ENCODE results near the gene NCKAP5. TPM values are rescaled to one million over a fixed set of nuclear protein-coding genes. Genes with fewer than 3 reads are reported as not detected.

Gene NCKAP5
- total RNA-seq, 2 experiments from 2014 or later, result not detected

DNA sequence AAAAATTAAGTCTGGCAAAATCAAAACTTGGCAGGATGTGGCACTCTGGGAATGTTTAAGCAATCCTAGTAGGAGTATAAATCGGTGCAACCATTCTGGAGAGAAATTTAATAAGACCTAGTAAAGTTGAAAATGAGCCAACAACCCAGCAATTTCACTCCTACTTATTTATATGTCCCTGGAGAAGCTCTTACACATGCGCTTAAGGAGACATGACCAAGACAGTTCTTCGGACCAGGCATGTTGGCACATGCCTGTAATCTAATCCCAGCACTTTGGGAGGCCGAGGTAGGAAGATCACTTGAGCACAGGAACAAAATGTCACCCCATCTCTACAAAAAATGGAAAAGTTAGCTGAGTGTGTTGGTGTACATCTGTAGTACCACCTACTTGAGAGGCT is 523.7 kb downstream of the NCKAP5 start:
- H3K27me3 Mint-ChIP-seq, result no peaks in the 10 kb centered on the region
- H3K9me3 Mint-ChIP-seq, result no peaks in the 10 kb centered on the region
- H3K4me1 Mint-ChIP-seq (ENCODE audit: low read depth), result no peaks in the 10 kb centered on the region
- TF ChIP-seq CTCF (IDR thresholded peaks at IDR 0.05), result no peak
- ChIA-PET CTCF (no interaction called here), POLR2A (interaction anchor here (0.6 kb wide), 1 partner anchor 517 kb away, joined by 3 read pairs; no protein-coding TSS in a partner anchor)
- no peaks in the 10 kb centered on the region for H3K36me3 Mint-ChIP-seq (ENCODE audit: low read depth)
- H3K4me3 Mint-ChIP-seq, result no peak overlapping the region
- intact Hi-C loops (cut with micrococcal nuclease), result no loop called here
- no peak for DNase-seq
- H3K27ac Mint-ChIP-seq, result no peak overlapping the region
- no peak for ATAC-seq

GRCh38 chr2:133040170-133040569 is 528.1 kb downstream of the NCKAP5 start:
- no peaks in the 10 kb centered on the region for H3K36me3 Mint-ChIP-seq (ENCODE audit: low read depth)
- TF ChIP-seq CTCF (IDR thresholded peaks at IDR 0.05), result no peak
- intact Hi-C loops (cut with micrococcal nuclease), result no loop called here
- DNase-seq (no peak), ATAC-seq (no peak)
- ChIA-PET POLR2A (no interaction called here), CTCF (no interaction called here)
- H3K4me1 Mint-ChIP-seq (ENCODE audit: low read depth), result no peaks in the 10 kb centered on the region
- peaks cover 12% of the 10 kb centered on the region for H3K9me3 Mint-ChIP-seq
- H3K27ac Mint-ChIP-seq, result no peak overlapping the region
- no peaks in the 10 kb centered on the region for H3K27me3 Mint-ChIP-seq
- H3K4me3 Mint-ChIP-seq, result no peak overlapping the region

GRCh38 chr2:133039531-133039930 is 528.7 kb downstream of the NCKAP5 start:
- H3K27me3 Mint-ChIP-seq, result no peaks in the 10 kb centered on the region
- peaks cover 12% of the 10 kb centered on the region for H3K9me3 Mint-ChIP-seq
- no peaks in the 10 kb centered on the region for H3K4me1 Mint-ChIP-seq (ENCODE audit: low read depth)
- no peak for TF ChIP-seq CTCF (IDR thresholded peaks at IDR 0.05)
- ChIA-PET POLR2A (no interaction called here), CTCF (no interaction called here)
- no peaks in the 10 kb centered on the region for H3K36me3 Mint-ChIP-seq (ENCODE audit: low read depth)
- no peak for DNase-seq
- intact Hi-C loops (cut with micrococcal nuclease), result no loop called here
- no peak overlapping the region for H3K4me3 Mint-ChIP-seq
- no peak for ATAC-seq
- no peak overlapping the region for H3K27ac Mint-ChIP-seq

GRCh38 chr2:133026536-133027177 is 541.6 kb downstream of the NCKAP5 start:
- no peaks in the 10 kb centered on the region for H3K36me3 Mint-ChIP-seq (ENCODE audit: low read depth)
- no peak overlapping the region for H3K27ac Mint-ChIP-seq
- no peaks in the 10 kb centered on the region for H3K27me3 Mint-ChIP-seq
- no peak overlapping the region for H3K4me3 Mint-ChIP-seq
- no peaks in the 10 kb centered on the region for H3K4me1 Mint-ChIP-seq (ENCODE audit: low read depth)
- TF ChIP-seq CTCF (IDR thresholded peaks at IDR 0.05), result no peak
- peaks cover 3% of the 10 kb centered on the region for H3K9me3 Mint-ChIP-seq
- no peak for DNase-seq
- CTCF ChIA-PET, result no interaction called here
- intact Hi-C loops (cut with micrococcal nuclease), result no loop called here
- POLR2A ChIA-PET, result no interaction called here
- ATAC-seq, result no peak

GRCh38 chr2:133025004-133025403 is 543.3 kb downstream of the NCKAP5 start:
- ChIA-PET POLR2A (no interaction called here), CTCF (no interaction called here)
- Mint-ChIP-seq H3K4me1 (ENCODE audit: low read depth) (no peaks in the 10 kb centered on the region), H3K36me3 (ENCODE audit: low read depth) (no peaks in the 10 kb centered on the region), H3K4me3 (no peak overlapping the region), H3K27ac (no peak overlapping the region), H3K27me3 (no peaks in the 10 kb centered on the region), H3K9me3 (peaks cover 3% of the 10 kb centered on the region)
- TF ChIP-seq CTCF (IDR thresholded peaks at IDR 0.05), result no peak
- no peak for ATAC-seq
- DNase-seq, result no peak
- intact Hi-C loops (cut with micrococcal nuclease), result no loop called here
